Fibroblast of the aortic adventitia (primary cell): ENCODE data around the gene NPIPA5. TPM values are rescaled to one million over a fixed set of nuclear protein-coding genes. Genes with fewer than 3 reads are reported as not detected.
"Not testable (repeated sequence)": the region's sequence is repeated elsewhere in the genome, so short reads cannot be mapped to it uniquely, and the experiment has no call there.

Experiments used
- DNase-seq: peaks from one replicate; pipeline ENCODE4 v3.0.0-alpha.2; 2010; ENCODE audit warnings: low read depth
- H3K4me3 ChIP-seq: 2 replicates; pipeline ENCODE4 v1.5.1; 2011; ENCODE audit warnings: low read depth, mild to moderate bottlenecking, control low read depth, low read length, moderate library complexity
- total RNA-seq: library from RNA; depleted of rRNA; stranded (reverse); fragments of >200 nt; gene quantifications from 2 replicates; pipeline ENCODE4 v1.2.3, GENCODE V29; 2012; ENCODE audit warnings: low replicate concordance
- TF ChIP-seq, protein P1 (sequence below): IDR thresholded peaks from 2 replicates; pipeline ENCODE4 v1.5.1; 2011; ENCODE audit warnings: mild to moderate bottlenecking, low read length, control low read depth, inconsistent platforms; ENCODE audit not compliant: insufficient read depth

The NPIPA5 gene
- total RNA-seq, 1 donor: 0.54 TPM

DNA sequence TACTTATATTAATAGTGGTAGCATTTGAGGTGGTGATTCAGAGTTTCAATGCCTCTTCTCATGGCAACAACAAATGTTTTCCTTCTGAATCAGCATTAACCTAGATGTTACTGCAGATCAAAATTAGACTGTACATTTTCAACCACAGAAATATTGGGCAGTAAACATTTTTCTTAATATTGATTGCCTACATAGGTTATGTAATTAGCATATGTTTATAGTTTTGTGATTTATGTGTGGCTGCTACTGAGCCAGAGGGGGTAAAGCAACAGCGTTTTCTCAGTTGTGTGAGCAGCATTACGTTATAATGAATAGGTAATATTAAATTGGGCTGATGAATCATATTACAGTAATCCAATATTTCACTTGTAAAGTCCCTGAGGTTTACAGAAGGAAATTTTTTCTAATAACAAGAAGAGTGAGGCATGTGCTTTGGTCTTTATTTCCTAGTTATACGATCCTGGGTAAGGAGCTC is 37.5 kb upstream of the NPIPA5 start:
- TF ChIP-seq, protein P1, sequence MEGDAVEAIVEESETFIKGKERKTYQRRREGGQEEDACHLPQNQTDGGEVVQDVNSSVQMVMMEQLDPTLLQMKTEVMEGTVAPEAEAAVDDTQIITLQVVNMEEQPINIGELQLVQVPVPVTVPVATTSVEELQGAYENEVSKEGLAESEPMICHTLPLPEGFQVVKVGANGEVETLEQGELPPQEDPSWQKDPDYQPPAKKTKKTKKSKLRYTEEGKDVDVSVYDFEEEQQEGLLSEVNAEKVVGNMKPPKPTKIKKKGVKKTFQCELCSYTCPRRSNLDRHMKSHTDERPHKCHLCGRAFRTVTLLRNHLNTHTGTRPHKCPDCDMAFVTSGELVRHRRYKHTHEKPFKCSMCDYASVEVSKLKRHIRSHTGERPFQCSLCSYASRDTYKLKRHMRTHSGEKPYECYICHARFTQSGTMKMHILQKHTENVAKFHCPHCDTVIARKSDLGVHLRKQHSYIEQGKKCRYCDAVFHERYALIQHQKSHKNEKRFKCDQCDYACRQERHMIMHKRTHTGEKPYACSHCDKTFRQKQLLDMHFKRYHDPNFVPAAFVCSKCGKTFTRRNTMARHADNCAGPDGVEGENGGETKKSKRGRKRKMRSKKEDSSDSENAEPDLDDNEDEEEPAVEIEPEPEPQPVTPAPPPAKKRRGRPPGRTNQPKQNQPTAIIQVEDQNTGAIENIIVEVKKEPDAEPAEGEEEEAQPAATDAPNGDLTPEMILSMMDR: no peak
- DNase-seq: no peak
- no peak overlapping the region for H3K4me3 ChIP-seq

DNA sequence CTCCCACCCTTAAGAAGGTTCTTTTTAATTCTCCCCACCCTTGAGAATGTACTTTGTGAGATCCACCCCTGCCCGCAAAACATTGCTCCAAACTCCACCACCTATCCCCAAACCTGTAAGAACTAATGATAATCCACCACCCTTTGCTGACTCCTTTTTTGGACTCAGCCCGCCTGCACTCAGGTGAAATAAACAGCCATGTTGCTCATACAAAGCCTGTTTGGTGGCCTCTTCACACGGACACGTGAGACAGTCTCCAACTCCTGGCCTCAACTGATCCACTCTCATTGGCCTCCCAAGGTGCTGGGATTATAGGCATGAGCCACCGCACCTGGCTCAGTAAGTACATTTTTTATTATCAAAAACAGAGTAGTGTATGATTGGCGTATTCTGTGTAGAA is 31.4 kb upstream of the NPIPA5 start:
- DNase-seq, H3K4me3 ChIP-seq: not testable (repeated sequence)

DNA sequence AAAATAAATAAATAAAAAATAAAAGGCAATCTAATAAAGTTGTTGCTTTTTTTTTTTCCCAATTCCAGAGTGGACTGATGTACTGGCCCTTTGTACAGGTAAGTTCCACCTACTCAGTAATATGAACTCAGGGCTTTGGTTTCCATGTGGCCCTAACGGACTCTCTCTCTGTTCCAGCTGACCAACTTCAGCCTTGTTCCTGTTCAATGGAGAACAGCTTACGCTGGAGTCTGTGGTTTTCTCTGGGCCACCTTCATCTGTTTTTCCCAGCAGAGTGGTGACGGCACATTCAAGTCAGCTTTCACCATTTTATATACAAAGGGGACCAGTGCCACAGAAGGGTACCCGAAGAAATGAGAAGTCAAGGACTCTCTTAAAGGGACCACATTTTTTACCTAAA is 29.7 kb upstream of the NPIPA5 start:
- DNase-seq, H3K4me3 ChIP-seq: not testable (repeated sequence)

DNA sequence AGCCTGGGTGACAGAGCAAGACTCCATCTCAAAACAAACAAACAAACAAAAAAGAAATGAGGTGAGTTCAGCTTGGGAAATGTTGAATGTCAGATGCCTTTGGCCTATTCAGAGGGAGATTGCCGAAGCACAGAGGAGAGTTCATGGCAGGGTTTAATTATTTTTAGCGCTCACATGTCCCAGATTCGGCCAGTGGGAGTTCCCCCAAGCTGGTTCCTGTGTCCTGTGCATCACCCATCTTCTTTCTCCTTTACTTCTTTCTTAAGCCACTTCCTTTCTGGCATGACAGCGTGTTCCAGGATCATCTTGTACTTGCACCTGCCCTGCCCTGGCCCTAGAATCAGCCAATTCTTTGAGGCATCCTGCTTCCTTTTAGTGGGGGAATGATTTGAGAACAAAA is 26.7 kb upstream of the NPIPA5 start:
- no peak overlapping the region for H3K4me3 ChIP-seq
- DNase-seq: no peak
- TF ChIP-seq, protein P1: no peak

DNA sequence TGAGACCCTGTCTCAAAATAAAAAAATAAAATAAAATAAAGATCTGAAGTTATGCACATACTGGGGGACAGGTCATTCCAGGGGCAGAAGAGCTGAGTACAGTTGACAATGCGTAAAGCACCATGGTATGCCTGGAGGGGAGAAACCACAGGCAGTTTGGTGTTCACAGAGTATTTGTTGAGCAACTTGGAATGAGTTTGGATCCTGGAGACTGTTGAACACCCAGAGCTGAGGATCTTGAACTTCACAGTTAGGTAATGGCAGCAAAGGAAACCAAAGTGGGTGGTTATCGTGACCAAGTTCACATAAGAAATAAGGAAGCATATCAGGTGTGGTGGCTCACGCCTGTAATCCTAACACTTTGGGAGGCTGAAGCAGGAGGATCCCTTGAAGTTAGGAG is 26.0 kb upstream of the NPIPA5 start:
- H3K4me3 ChIP-seq, DNase-seq: not testable (repeated sequence)

DNA sequence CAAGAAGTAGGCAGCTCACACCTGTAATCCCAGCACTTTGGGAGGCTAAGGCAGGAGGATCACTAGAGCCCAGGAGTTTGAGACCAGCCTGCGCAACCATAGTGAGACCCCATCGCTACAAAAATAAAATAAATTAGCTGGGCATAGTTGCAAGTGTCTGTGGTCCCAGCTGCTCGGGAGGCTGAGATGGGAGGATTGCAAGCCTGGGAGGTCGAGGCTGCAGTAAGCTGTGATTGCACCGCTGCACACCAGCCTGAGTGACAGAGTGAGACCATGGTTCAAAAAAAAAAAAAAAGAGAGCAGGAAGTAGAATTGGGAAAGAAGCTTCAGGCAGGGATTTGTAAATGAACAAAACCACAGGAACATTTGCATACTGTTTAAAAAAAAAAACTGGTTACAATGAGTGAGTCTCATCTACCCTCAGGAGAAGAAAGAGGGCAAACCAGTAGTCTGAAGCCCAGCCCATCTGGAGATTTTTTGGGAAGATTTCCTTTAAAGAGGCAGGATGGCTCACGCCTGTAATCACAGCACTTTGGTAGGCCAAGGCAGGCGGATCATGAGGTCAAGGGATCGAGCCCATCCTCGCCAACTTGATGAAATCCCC is 25.4 kb upstream of the NPIPA5 start:
- no peak overlapping the region for H3K4me3 ChIP-seq
- TF ChIP-seq, protein P1: no peak
- DNase-seq: no peak

DNA sequence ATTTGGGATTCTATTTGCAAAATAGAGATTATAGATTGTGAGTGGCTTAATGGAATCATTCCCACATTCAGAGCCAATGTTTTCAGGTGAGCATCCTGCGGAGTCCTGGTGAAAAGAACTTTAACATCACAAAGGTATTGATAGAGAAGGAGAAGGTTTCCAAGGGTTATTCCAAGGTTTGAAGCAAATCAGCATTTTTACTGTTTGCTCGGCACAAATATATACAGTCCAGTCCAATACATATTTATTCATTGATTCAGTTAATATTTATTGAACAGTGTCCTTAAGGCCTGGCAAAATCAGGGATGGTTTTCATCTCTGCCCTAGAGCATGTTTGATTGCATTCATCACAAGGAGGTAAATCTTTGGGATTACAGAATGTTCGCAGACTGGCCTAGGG is 23.9 kb upstream of the NPIPA5 start:
- no peak overlapping the region for H3K4me3 ChIP-seq
- TF ChIP-seq, protein P1: no peak
- no peak for DNase-seq

DNA sequence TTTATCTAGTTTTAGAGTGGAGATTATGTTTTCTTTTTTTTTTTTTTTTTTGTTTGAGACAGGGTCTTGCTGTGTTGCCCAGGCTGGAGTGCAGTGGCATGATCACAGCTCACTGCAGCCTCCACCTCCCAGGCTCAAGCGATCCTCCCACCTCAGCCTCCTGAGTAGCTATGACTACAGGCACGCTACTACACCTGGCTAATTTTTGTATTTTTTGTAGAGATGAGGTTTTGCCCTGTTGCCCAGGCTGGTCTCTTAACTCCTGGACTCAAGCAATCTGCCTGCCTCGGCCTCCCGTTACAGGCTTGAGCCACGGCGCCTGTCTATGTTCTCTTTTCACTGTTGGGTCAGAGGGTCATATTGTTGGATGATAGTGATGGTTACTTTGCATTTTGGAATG is 22.2 kb upstream of the NPIPA5 start:
- H3K4me3 ChIP-seq, DNase-seq: not testable (repeated sequence)

DNA sequence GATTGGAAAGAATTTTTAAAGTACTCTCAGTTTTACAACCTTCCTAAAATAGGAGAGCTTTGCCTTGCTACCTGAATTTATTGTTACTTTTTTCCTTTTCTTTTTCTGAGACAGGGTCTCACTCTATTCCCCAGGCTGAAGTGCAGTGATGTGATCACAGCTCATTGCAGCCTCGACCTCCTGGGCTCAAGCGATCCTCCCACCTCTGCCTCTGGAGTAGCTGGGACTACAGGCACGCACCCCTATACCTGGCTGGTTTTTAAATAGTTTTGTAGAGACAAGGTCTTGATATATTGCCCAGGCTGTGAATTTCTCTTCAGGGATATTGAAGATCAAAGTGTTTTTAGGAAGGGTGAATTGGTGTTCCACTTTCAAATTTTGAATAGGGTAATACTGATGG is 21.2 kb upstream of the NPIPA5 start:
- H3K4me3 ChIP-seq: no peak overlapping the region
- no peak for DNase-seq
- TF ChIP-seq, protein P1: no peak
